ENCODE measurements around the gene HSD11B2.

The HSD11B2 gene

GRCh38 chr16:67443265-67443664, 12.3 kb downstream of the HSD11B2 start:
- no peak for TF ChIP-seq CTCF (IDR thresholded peaks at IDR 0.05; ENCODE audit: borderline replicate concordance, control extremely low read depth, extremely low read depth, insufficient read depth, missing control alignments)
- in situ Hi-C loops (cut with MboI; ENCODE audit: low sequenced_read_pairs, unreplicated experiment) = no loop called here
- no peak for DNase-seq (ENCODE audit: low spot score)

- in situ Hi-C loops (cut with MboI; ENCODE audit: low sequenced_read_pairs, unreplicated experiment) = no loop called here
- TF ChIP-seq CTCF (IDR thresholded peaks at IDR 0.05; ENCODE audit: borderline replicate concordance, control extremely low read depth, extremely low read depth, insufficient read depth, missing control alignments) = no peak
- DNase-seq (ENCODE audit: low spot score) = no peak
Observed at GRCh38 chr16:67444259-67445125, 13.6 kb downstream of the HSD11B2 start.

- in situ Hi-C loops (cut with MboI; ENCODE audit: low sequenced_read_pairs, unreplicated experiment) = no loop called here
- no peak for TF ChIP-seq CTCF (IDR thresholded peaks at IDR 0.05; ENCODE audit: borderline replicate concordance, control extremely low read depth, extremely low read depth, insufficient read depth, missing control alignments)
- DNase-seq (ENCODE audit: low spot score) = no peak
Observed at GRCh38 chr16:67445126-67445426, 14.2 kb downstream of the HSD11B2 start.

GRCh38 chr16:67445441-67445912, 14.6 kb downstream of the HSD11B2 start:
- no peak for TF ChIP-seq CTCF (IDR thresholded peaks at IDR 0.05; ENCODE audit: borderline replicate concordance, control extremely low read depth, extremely low read depth, insufficient read depth, missing control alignments)
- no peak for DNase-seq (ENCODE audit: low spot score)
- in situ Hi-C loops (cut with MboI; ENCODE audit: low sequenced_read_pairs, unreplicated experiment) = no loop called here

- DNase-seq (ENCODE audit: low spot score) = no peak
- no peak for TF ChIP-seq CTCF (IDR thresholded peaks at IDR 0.05; ENCODE audit: borderline replicate concordance, control extremely low read depth, extremely low read depth, insufficient read depth, missing control alignments)
- in situ Hi-C loops (cut with MboI; ENCODE audit: low sequenced_read_pairs, unreplicated experiment) = no loop called here
Observed at GRCh38 chr16:67445913-67446907, 15.3 kb downstream of the HSD11B2 start.

GRCh38 chr16:67446968-67447507, 16.1 kb downstream of the HSD11B2 start:
- in situ Hi-C loops (cut with MboI; ENCODE audit: low sequenced_read_pairs, unreplicated experiment) = no loop called here
- no peak for DNase-seq (ENCODE audit: low spot score)
- TF ChIP-seq CTCF (IDR thresholded peaks at IDR 0.05; ENCODE audit: borderline replicate concordance, control extremely low read depth, extremely low read depth, insufficient read depth, missing control alignments) = no peak
